Endothelial cell of umbilical vein (primary cell): ENCODE results near the gene FLT1.

ENCODE experiments used
- EZH2 ChIP-seq: IDR thresholded peaks from 2 replicates; pipeline ENCODE4 v1.6.1; 2012; ENCODE audit warnings: borderline replicate concordance, low read depth, mild to moderate bottlenecking, moderate library complexity, low read length, inconsistent platforms; ENCODE audit not compliant: severe bottlenecking
- FOS ChIP-seq: IDR thresholded peaks from 2 replicates; pipeline ENCODE4 v1.6.1; 2011; ENCODE audit warnings: mild to moderate bottlenecking, low read length, moderate library complexity, borderline replicate concordance; ENCODE audit not compliant: insufficient read depth
- GATA2 ChIP-seq: IDR thresholded peaks from 2 replicates; pipeline ENCODE4 v1.7.0; 2011; ENCODE audit warnings: low read depth, mild to moderate bottlenecking, moderate library complexity, mixed read lengths, low read length; ENCODE audit not compliant: insufficient read length, insufficient read depth
- JUN ChIP-seq: IDR thresholded peaks from 2 replicates; pipeline ENCODE4 v1.6.1; 2011; ENCODE audit warnings: borderline replicate concordance, low read depth; ENCODE audit not compliant: insufficient read length, insufficient read depth
- MYC ChIP-seq: IDR thresholded peaks from one replicate; pipeline ENCODE4 v1.6.1; 2011; ENCODE audit warnings: mild to moderate bottlenecking, low read depth, low read length
- POLR2A ChIP-seq: IDR thresholded peaks from 2 replicates; pipeline ENCODE4 v1.6.1; 2012; ENCODE audit warnings: low read depth, mild to moderate bottlenecking, control low read depth, low read length
- POLR2AphosphoS5 ChIP-seq: IDR thresholded peaks from 2 replicates; pipeline ENCODE4 v1.6.1; 2012; ENCODE audit warnings: low read depth, mild to moderate bottlenecking, control low read depth, low read length, moderate library complexity; ENCODE audit not compliant: insufficient read depth
- TF ChIP-seq, protein P1 (sequence below): IDR thresholded peaks from 2 replicates; pipeline ENCODE4 v1.6.1; 2011; ENCODE audit not compliant: insufficient read depth, insufficient read length
- TF ChIP-seq, protein P2 (sequence below), 2 donors: IDR thresholded peaks; 1 replicate in 1 of 2; 2 replicates in 1 of 2; pipeline ENCODE4 v1.5.1; 2011; ENCODE audit warnings: low read length in 2 of 2, mild to moderate bottlenecking in 2 of 2, moderate library complexity in 2 of 2, control low read depth in 1 of 2, inconsistent platforms in 1 of 2, low read depth in 1 of 2; ENCODE audit not compliant: insufficient read depth in 1 of 2; ENCODE audit errors: extremely low read depth in 1 of 2

DNA sequence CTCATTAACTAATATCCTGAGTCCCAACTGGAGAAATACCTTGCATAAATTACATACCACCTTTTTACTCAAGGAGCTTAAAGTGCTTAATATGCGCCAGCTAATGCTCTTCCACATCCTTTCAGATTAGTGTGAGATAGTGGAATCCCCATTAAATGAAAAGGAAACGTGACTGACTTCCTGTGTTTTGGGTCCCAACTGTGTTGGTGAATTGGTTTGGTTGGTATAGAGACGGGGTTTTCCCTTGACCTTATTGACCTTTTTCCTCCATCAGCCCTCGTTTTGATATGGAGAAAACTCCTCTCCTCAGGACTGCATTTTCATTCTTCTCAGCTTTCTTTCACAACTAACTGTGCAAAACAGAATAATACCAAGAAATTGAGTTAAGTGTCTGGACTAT is 193.1 kb downstream of the FLT1 start:
- TF ChIP-seq GATA2 (peak; percentile 18), POLR2A (no peak), POLR2AphosphoS5 (no peak), EZH2 (no peak), MYC (no peak), JUN (no peak), FOS (no peak)
- TF ChIP-seq, protein P1, sequence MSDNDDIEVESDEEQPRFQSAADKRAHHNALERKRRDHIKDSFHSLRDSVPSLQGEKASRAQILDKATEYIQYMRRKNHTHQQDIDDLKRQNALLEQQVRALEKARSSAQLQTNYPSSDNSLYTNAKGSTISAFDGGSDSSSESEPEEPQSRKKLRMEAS = no peak
- TF ChIP-seq, protein P2, sequence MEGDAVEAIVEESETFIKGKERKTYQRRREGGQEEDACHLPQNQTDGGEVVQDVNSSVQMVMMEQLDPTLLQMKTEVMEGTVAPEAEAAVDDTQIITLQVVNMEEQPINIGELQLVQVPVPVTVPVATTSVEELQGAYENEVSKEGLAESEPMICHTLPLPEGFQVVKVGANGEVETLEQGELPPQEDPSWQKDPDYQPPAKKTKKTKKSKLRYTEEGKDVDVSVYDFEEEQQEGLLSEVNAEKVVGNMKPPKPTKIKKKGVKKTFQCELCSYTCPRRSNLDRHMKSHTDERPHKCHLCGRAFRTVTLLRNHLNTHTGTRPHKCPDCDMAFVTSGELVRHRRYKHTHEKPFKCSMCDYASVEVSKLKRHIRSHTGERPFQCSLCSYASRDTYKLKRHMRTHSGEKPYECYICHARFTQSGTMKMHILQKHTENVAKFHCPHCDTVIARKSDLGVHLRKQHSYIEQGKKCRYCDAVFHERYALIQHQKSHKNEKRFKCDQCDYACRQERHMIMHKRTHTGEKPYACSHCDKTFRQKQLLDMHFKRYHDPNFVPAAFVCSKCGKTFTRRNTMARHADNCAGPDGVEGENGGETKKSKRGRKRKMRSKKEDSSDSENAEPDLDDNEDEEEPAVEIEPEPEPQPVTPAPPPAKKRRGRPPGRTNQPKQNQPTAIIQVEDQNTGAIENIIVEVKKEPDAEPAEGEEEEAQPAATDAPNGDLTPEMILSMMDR (IDR thresholded peaks at IDR 0.05; ENCODE audit: extremely low read depth in 1 of 2, insufficient read depth in 1 of 2, low read depth in 1 of 2, low read length in 2 of 2) = no peak
